Sigmoid colon (tissue), 7 donors: ENCODE results near the gene FAM43A. TPM values are rescaled to one million over a fixed set of nuclear protein-coding genes. Genes with fewer than 3 reads are reported as not detected.

Source experiments
- DNase-seq: peaks from one replicate; pipeline ENCODE4 v3.0.0-alpha.2; 2019
- H3K27ac ChIP-seq, 4 donors: fragments of 200-600 bp; sonication (generic); one replicate each; pipeline ENCODE4 v1.5.1; 2016 to 2019; ENCODE audit warnings: mild to moderate bottlenecking in 1 of 4
- H3K27me3 ChIP-seq, 3 donors: fragments of 200-600 bp; sonication (generic); one replicate each; pipeline ENCODE4 v1.5.1; 2019; ENCODE audit warnings: mild to moderate bottlenecking in 1 of 3
- H3K36me3 ChIP-seq, 4 donors: fragments of 200-600 bp; sonication (generic); one replicate each; pipeline ENCODE4 v1.5.1; 2016 to 2019
- H3K4me1 ChIP-seq, 4 donors: fragments of 200-600 bp; sonication (generic); one replicate each; pipeline ENCODE4 v1.5.1; 2017 to 2019
- H3K4me3 ChIP-seq, 4 donors: fragments of 200-600 bp; sonication (generic); one replicate each; pipeline ENCODE4 v1.5.1; 2017 to 2019; ENCODE audit warnings: mild to moderate bottlenecking in 2 of 4, moderate library complexity in 1 of 4
- H3K9me3 ChIP-seq, 4 donors: fragments of 200-600 bp in 3 of 4; sonication (generic) in 3 of 4; one replicate each; pipeline versions ENCODE4 v1.5.1 to v1.6.1; 2013 to 2019
- EP300 ChIP-seq, 4 donors: sonication (generic); formaldehyde crosslinking; IDR thresholded peaks; one replicate each; pipeline ENCODE4 v1.6.1; 2017; ENCODE audit warnings: antibody characterized with exemption in 4 of 4
- POLR2A ChIP-seq, 2 donors: fragments of 450-650 bp; IDR thresholded peaks; one replicate each; pipeline ENCODE4 v1.6.1; 2016; ENCODE audit warnings: antibody characterized with exemption in 2 of 2, mild to moderate bottlenecking in 2 of 2, moderate library complexity in 2 of 2
- POLR2AphosphoS5 ChIP-seq, 4 donors: sonication (generic); formaldehyde crosslinking; IDR thresholded peaks; one replicate each; pipeline ENCODE4 v1.6.1; 2017; ENCODE audit warnings: antibody characterized with exemption in 4 of 4
- WGBS, 2 donors: extraction: QIAGEN DNeasy Blood & Tissue Kit; methylation state at CpG; one replicate each; pipeline ENCODE4 v1.1.7; 2013; 5-methylcytosine and 5-hydroxymethylcytosine counted together
- intact Hi-C: fragments of 100-400 bp; cut with DNase I; formaldehyde crosslinking; loops from one replicate; pipeline ENCODE4 v1.15.1; 2023
- polyA plus RNA-seq, 3 donors: library from polyadenylated mRNA; stranded (reverse); fragments of 200-250 nt; gene quantifications; one replicate each; pipeline ENCODE4 v1.2.3, GENCODE V29; 2013
- total RNA-seq, 4 donors: library from RNA; depleted of rRNA; stranded (reverse); fragments of >200 nt; gene quantifications; one replicate each; pipeline ENCODE4 v1.1.0, GENCODE V29; 2016
- TF ChIP-seq, protein P1 (sequence below), 4 experiments: fragments of 450-650 bp in 3 of 4; fragments of 200-600 bp in 1 of 4; IDR thresholded peaks; one replicate each; pipeline ENCODE4 v1.5.1; 2016 to 2019; ENCODE audit warnings: antibody characterized with exemption in 4 of 4, mild to moderate bottlenecking in 3 of 4, moderate library complexity in 2 of 4
- donor health status: healthy with polysubstance abuse.
- donor health status: Bipolar disorder and iron deficiency.
- donor health status: healthy.

FAM43A gene
- total and polyA plus RNA-seq, 7 donors, result 10.2 to 62.8 (median 13.3) TPM

GRCh38 chr3:194673761-194674160, 11.9 kb upstream of the FAM43A start:
- TF ChIP-seq EP300 (IDR thresholded peaks at IDR 0.05), result no peak
- no peak for TF ChIP-seq POLR2AphosphoS5 (IDR thresholded peaks at IDR 0.05)
- TF ChIP-seq POLR2A (IDR thresholded peaks at IDR 0.05), result no peak
- TF ChIP-seq, protein P1, sequence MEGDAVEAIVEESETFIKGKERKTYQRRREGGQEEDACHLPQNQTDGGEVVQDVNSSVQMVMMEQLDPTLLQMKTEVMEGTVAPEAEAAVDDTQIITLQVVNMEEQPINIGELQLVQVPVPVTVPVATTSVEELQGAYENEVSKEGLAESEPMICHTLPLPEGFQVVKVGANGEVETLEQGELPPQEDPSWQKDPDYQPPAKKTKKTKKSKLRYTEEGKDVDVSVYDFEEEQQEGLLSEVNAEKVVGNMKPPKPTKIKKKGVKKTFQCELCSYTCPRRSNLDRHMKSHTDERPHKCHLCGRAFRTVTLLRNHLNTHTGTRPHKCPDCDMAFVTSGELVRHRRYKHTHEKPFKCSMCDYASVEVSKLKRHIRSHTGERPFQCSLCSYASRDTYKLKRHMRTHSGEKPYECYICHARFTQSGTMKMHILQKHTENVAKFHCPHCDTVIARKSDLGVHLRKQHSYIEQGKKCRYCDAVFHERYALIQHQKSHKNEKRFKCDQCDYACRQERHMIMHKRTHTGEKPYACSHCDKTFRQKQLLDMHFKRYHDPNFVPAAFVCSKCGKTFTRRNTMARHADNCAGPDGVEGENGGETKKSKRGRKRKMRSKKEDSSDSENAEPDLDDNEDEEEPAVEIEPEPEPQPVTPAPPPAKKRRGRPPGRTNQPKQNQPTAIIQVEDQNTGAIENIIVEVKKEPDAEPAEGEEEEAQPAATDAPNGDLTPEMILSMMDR (IDR thresholded peaks at IDR 0.05), result no peak
- H3K36me3 ChIP-seq, result peaks cover 0 to 12% (median under 1%) of the 10 kb centered on the region in 4 donors
- H3K4me3 ChIP-seq, result no peak overlapping the region
- whole genome bisulfite sequencing, 2 donors, result 78 to 85% methylated on average over 3 of the region's 3 CpGs
- H3K4me1 ChIP-seq, result peaks cover 0 to 23% (median 20%) of the 10 kb centered on the region in 4 donors
- DNase-seq, result no peak
- no peaks in the 10 kb centered on the region for H3K9me3 ChIP-seq
- intact Hi-C loops, result loop anchor here (5.0 kb wide), 1 partner anchor 849 kb away; no protein-coding TSS in a partner anchor
- H3K27ac ChIP-seq, result no peak overlapping the region
- no peaks in the 10 kb centered on the region for H3K27me3 ChIP-seq

- H3K27ac ChIP-seq, result no peak overlapping the region
- DNase-seq, result no peak
- no peaks in the 10 kb centered on the region for H3K36me3 ChIP-seq
- H3K4me3 ChIP-seq, result no peak overlapping the region
- peaks cover 0 to 19% (median 19%) of the 10 kb centered on the region in 4 donors for H3K4me1 ChIP-seq
- TF ChIP-seq POLR2AphosphoS5 (IDR thresholded peaks at IDR 0.05) (no peak), POLR2A (IDR thresholded peaks at IDR 0.05) (no peak), EP300 (IDR thresholded peaks at IDR 0.05) (no peak)
- TF ChIP-seq, protein P1 (IDR thresholded peaks at IDR 0.05), result no peak
- H3K27me3 ChIP-seq, result no peaks in the 10 kb centered on the region
- intact Hi-C loops, result no loop called here
- H3K9me3 ChIP-seq, result no peaks in the 10 kb centered on the region
- 54 to 68% methylated on average over 12 of the region's 12 CpGs for WGBS, 2 donors
Measured at GRCh38 chr3:194675081-194675640, 10.5 kb upstream of the FAM43A start.

GRCh38 chr3:194675680-194676079, 10.0 kb upstream of the FAM43A start:
- H3K4me3 ChIP-seq, result no peak overlapping the region
- 39 to 65% methylated on average over 4 of the region's 4 CpGs for WGBS, 2 donors
- intact Hi-C loops, result no loop called here

GRCh38 chr3:194676471-194676870, 9.2 kb upstream of the FAM43A start:
- WGBS, 2 donors, result 79 to 94% methylated on average over 1 of the region's 1 CpG
- TF ChIP-seq POLR2AphosphoS5 (IDR thresholded peaks at IDR 0.05) (no peak), POLR2A (IDR thresholded peaks at IDR 0.05) (no peak), EP300 (IDR thresholded peaks at IDR 0.05) (no peak)
- TF ChIP-seq, protein P1 (IDR thresholded peaks at IDR 0.05), result no peak
- H3K36me3 ChIP-seq, result no peaks in the 10 kb centered on the region
- DNase-seq, result no peak
- no peaks in the 10 kb centered on the region for H3K9me3 ChIP-seq
- no peak overlapping the region for H3K4me3 ChIP-seq
- intact Hi-C loops, result no loop called here
- H3K27ac ChIP-seq, result no peak overlapping the region
- H3K4me1 ChIP-seq, result peaks cover 0 to 7% (median 6%) of the 10 kb centered on the region in 4 donors
- no peaks in the 10 kb centered on the region for H3K27me3 ChIP-seq

More at GRCh38 chr3:194675680-194676079, 10.0 kb upstream of the FAM43A start:
- no peaks in the 10 kb centered on the region for H3K9me3 ChIP-seq
- peaks cover 0 to 15% (median 14%) of the 10 kb centered on the region in 4 donors for H3K4me1 ChIP-seq
- no peak for DNase-seq
- TF ChIP-seq EP300 (IDR thresholded peaks at IDR 0.05), result no peak
- no peak for TF ChIP-seq POLR2A (IDR thresholded peaks at IDR 0.05)
- no peak for TF ChIP-seq POLR2AphosphoS5 (IDR thresholded peaks at IDR 0.05)
- TF ChIP-seq, protein P1 (IDR thresholded peaks at IDR 0.05), result no peak
- H3K36me3 ChIP-seq, result no peaks in the 10 kb centered on the region
- no peak overlapping the region for H3K27ac ChIP-seq
- no peaks in the 10 kb centered on the region for H3K27me3 ChIP-seq
